Measurements from ENCODE around the gene DIPK1C. TPM values are rescaled to one million over a fixed set of nuclear protein-coding genes. Genes with fewer than 3 reads are reported as not detected.

The DIPK1C gene
- total RNA-seq, 3 donors from 2014 or later (not counting 1 experiment from before 2014, with no cell fraction given): not detected

- intact Hi-C loops (cut with micrococcal nuclease): no loop called here
- Histone ChIP-seq H3K4me3 (ENCODE audit: low read length) (no peak overlapping the region), H3K27me3 (ENCODE audit: control insufficient read depth, insufficient read depth, low read length) (no peaks in the 10 kb centered on the region), H3K9me3 (ENCODE audit: control insufficient read depth, insufficient read depth, low read length) (no peaks in the 10 kb centered on the region), H3K27ac (ENCODE audit: low read length) (no peak overlapping the region), H3K4me1 (ENCODE audit: control insufficient read depth, insufficient read depth, low read length) (peaks cover 3% of the 10 kb centered on the region), H3K36me3 (ENCODE audit: control insufficient read depth, insufficient read depth, low read length) (no peaks in the 10 kb centered on the region)
- no peak overlapping the region for H3K4me3 Mint-ChIP-seq
- DNase-seq: no peak
- ATAC-seq: no peak
- 18% methylated on average over 14 of the region's 14 CpGs for WGBS (ENCODE audit: insufficient coverage)
- H3K4me1 Mint-ChIP-seq: no peaks in the 10 kb centered on the region
- H3K36me3 Mint-ChIP-seq: no peaks in the 10 kb centered on the region
- H3K9me3 Mint-ChIP-seq: no peaks in the 10 kb centered on the region
- no peak overlapping the region for H3K27ac Mint-ChIP-seq
- H3K27me3 Mint-ChIP-seq (ENCODE audit: low read depth in 2 of 2): peaks cover 25 to 26% of the 10 kb centered on the region in 2 donors
- TF ChIP-seq CTCF (IDR thresholded peaks at IDR 0.05): no peak
These were observed 57.8 kb downstream of the DIPK1C start for GRCh38 chr18:74399091-74399887.

- H3K4me1 Mint-ChIP-seq: no peaks in the 10 kb centered on the region
- Histone ChIP-seq H3K27ac (ENCODE audit: low read length) (no peak overlapping the region), H3K9me3 (ENCODE audit: control insufficient read depth, insufficient read depth, low read length) (no peaks in the 10 kb centered on the region), H3K36me3 (ENCODE audit: control insufficient read depth, insufficient read depth, low read length) (no peaks in the 10 kb centered on the region), H3K4me1 (ENCODE audit: control insufficient read depth, insufficient read depth, low read length) (peaks cover 3% of the 10 kb centered on the region), H3K27me3 (ENCODE audit: control insufficient read depth, insufficient read depth, low read length) (no peaks in the 10 kb centered on the region), H3K4me3 (ENCODE audit: low read length) (no peak overlapping the region)
- ATAC-seq (no peak), DNase-seq (no peak)
- no peak overlapping the region for H3K4me3 Mint-ChIP-seq
- 88% methylated on average over 7 of the region's 7 CpGs for WGBS (ENCODE audit: insufficient coverage)
- H3K27me3 Mint-ChIP-seq (ENCODE audit: low read depth in 2 of 2): peaks cover 29 to 38% of the 10 kb centered on the region in 2 donors
- intact Hi-C loops (cut with micrococcal nuclease): no loop called here
- H3K9me3 Mint-ChIP-seq: no peaks in the 10 kb centered on the region
- no peaks in the 10 kb centered on the region for H3K36me3 Mint-ChIP-seq
- no peak for TF ChIP-seq CTCF (IDR thresholded peaks at IDR 0.05)
- H3K27ac Mint-ChIP-seq: no peak overlapping the region
These were observed 59.5 kb downstream of the DIPK1C start for GRCh38 chr18:74397572-74397971.

GRCh38 chr18:74396171-74397169 is 60.6 kb downstream of the DIPK1C start:
- DNase-seq: no peak
- no peak for ATAC-seq
- 80% methylated on average over 16 of the region's 16 CpGs for WGBS (ENCODE audit: insufficient coverage)
- no peaks in the 10 kb centered on the region for H3K9me3 ChIP-seq (ENCODE audit: control insufficient read depth, insufficient read depth, low read length)
- H3K4me3 ChIP-seq (ENCODE audit: low read length): no peak overlapping the region
- TF ChIP-seq CTCF (IDR thresholded peaks at IDR 0.05): no peak
- H3K36me3 ChIP-seq (ENCODE audit: control insufficient read depth, insufficient read depth, low read length): no peaks in the 10 kb centered on the region
- Mint-ChIP-seq H3K4me3 (no peak overlapping the region), H3K4me1 (no peaks in the 10 kb centered on the region), H3K9me3 (no peaks in the 10 kb centered on the region), H3K36me3 (no peaks in the 10 kb centered on the region), H3K27me3 (ENCODE audit: low read depth in 2 of 2) (peaks cover 29 to 43% of the 10 kb centered on the region in 2 donors), H3K27ac (no peak overlapping the region)
- no peak overlapping the region for H3K27ac ChIP-seq (ENCODE audit: low read length)
- peaks cover 3% of the 10 kb centered on the region for H3K4me1 ChIP-seq (ENCODE audit: control insufficient read depth, insufficient read depth, low read length)
- intact Hi-C loops (cut with micrococcal nuclease): no loop called here
- no peaks in the 10 kb centered on the region for H3K27me3 ChIP-seq (ENCODE audit: control insufficient read depth, insufficient read depth, low read length)
